HG03097 (cell line): ENCODE measurements around the gene ATP2A3.
A peak's percentile ranks its signal among the peaks of the same experiment; 100 is the strongest.

Source experiments
- ATAC-seq: cut with Tn5 transposase; IDR thresholded peaks from one replicate; pipeline ENCODE4 v1.9.1; 2021; ENCODE audit not compliant: unreplicated experiment, low FRiP score

ATP2A3 gene

DNA sequence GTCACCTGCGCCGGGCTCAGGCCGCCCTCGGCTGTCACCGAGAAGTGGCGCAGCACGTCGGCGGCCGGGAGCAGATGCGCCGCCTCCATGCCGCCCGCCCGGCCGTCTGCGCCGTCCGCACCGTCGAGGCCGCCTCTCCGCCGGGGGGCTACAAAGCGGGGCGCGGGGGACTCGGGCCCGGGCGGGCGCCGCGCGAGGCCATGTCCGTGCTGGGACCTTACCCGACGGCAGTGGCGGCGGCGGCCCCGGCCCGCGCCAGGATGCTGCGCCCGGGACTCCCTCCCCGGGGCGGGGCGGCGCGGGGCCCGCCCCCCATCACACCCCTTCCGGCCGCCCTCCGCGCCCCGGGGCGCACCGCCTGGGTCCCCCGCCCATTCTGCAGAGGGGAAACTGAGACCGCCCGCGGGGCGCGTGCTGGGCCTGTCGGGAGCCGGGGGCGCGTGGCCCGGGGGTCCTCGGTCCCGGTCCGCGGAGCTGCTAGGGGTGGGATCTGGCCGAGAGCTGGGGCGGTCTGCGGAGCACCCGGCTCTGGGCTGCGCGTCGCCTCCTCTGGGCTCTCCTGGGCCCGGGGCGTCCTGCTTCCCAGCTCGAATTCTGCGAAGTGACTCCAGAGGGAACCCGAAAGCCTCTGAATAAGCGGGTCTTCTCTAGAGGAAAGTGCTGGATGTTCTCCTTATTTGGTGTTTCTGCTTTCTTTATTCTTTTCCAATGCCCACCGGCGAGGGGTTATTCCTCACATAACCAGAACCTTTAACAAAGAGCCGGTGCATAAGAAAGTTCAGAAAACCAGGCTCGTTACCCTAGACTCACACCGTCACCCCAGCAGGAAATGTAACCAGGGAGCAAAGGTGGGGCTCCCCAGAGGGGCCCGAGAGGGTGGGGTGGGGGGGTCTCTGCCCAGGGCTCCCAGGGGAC lies at the start of gene ATP2A3:
Gene ATP2A3, minus strand, starts transcription at position 235 of the 915 bp plus-strand sequence. Its CDS starts 146 bp downstream, at position 89.
- ATAC-seq, result peak; percentile 32

DNA sequence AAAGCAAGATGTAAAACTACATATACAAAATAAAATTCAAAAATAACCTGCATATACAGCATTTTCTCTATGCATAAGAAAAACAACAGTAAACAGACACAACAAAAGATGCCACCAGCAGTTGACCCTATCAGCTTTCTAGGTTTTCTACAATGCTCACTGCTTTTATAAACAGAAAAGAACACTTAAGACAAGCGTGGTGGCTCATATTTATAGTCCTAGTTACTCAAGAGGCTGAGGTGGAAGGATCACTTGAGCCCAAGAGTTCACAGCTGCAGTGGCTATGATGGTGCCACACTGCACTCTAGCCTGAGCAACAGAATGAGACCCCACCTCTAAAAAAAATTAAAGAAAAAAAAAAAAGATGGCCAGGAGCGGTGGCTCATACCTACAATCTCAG lies 46.5 kb upstream of the ATP2A3 start:
- no peak for ATAC-seq

DNA sequence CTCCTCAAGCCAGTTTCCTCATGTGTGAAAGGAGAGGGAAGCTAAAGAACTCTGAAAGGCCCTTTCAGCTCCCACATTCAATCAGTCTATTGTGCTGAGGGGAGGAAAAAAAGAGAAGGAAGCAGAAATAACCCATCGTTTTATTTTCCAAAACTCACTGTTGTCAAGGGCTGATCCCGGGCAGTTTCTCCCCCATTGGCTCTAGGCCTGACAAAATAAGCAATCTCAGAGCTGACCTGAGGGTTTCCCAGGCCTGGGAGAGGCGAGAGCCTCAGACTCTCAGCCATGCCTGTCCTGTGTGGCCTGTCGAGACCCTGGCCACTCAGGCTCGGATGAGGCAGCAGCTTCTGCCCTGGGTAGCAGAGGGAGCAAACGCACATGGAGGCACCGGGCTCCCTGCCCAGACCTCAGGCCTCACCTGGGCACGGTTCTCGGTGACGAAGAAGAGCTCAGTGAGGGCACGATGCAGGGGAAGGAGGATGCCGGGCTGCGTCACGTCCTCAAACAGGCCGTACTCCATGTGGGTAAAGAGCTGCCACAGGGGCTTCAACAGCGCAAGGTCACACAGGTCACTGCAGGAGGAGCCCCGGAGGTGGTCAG lies 45.0 kb upstream of the ATP2A3 start:
- no peak for ATAC-seq

DNA sequence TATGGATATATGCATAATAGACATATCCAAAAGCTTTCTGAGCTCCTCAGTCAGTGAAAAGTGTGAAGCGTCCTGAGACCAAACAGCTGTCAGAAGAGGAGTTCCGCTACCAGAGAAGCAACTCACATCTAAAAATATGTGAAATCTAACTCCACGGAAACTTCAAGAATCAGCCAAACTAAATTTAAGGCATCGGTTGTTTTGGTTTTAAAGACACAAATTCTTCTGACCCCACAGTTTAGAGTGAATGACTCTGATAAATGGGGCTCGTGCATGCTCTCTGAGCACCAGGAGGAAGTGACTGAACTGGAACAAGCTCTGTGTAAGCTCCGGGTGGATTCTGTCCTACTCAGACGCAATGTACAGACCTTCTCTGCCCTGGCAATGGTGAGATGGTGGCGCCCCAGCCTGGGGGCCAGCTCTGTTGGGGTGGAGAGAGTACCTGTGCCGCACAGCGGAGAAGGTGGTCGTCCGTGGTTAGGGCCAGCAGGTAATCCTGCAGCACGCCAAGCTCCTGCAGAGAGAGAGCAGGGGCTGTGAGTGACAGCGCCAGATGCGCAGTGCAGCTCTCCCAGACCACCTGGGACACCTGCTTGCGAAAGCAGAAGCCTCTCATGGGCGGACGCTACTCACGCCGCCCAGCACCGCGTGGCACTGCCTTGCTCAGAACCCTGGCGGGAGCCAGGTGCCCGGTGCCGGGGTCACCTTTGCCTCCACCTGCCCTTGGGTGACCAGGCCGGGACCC lies 44.4 kb upstream of the ATP2A3 start:
- no peak for ATAC-seq

DNA sequence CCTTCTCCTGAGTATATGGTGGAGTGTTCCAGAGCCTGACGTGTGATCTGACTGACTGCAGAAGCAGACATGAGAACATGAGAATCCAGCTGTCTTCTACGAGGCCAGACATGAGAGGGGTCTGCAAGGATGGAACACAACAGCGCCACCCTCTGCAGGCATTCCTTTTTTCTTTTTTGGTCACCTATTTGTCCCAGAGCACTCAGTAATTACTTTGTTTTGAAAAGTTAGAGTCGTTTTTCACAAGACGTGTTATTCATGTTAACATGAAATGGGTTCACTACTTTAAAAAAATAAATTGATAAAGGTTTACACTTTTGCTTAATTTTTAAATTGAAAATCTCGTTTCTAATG lies 43.8 kb upstream of the ATP2A3 start:
- no peak for ATAC-seq

DNA sequence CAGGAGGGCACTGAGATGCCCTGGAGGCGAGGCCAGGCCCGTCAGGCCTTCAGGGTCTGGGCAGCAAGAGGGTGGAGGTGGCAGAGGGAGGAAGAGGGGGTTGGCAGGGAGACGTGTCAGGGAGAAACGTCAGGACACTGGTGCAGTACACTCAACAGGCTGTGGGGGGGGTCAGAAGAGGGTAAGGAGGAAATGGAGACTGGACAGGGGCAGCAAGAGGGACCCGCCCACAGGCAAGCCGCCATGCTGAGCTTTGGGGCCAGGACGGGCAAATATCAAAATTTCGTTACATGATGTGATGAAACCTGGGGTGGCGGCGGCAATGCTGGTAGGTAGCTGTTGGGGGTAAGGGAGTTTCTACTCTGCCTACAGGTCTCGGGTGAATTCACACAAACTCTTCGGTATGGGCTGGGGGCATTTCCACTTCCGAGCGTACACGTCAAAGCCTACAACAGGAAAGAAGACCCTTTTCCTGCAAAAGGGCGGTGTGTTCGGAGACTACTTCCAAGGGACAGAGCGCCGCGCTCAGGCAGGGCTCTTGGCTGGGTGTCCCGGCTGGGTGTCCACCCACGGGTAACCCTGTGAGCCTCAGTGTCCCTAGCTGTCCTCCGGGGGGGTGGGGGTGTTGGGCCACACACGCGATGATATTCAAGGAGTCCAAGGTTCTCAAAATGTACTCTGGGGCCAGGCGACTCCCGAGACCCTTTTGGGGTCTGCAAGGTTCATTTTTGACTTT lies 43.3 kb upstream of the ATP2A3 start:
- ATAC-seq, result no peak

DNA sequence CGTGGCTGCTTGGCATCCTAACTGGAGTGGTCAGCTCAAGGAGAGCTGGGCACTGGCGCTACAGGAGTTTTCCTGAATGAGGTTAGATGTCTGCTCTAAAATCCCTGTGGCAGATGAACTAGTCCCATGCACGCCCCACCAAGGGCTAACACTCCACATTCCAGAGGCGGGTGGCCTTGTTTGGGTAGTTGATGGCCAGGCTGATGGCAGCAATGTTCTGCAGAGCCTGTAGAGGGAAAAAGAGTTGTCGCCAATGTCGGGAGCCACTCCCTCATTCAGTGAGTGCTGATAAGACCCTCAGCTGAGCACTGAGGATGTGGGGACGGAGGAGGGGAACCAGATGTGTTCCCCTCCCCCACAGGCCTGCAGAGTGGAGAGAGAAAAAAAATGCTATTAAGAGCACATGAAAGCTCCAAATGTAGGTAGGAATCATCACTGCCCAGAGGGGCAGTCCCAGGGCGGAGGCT lies 42.5 kb upstream of the ATP2A3 start:
- ATAC-seq, result no peak

DNA sequence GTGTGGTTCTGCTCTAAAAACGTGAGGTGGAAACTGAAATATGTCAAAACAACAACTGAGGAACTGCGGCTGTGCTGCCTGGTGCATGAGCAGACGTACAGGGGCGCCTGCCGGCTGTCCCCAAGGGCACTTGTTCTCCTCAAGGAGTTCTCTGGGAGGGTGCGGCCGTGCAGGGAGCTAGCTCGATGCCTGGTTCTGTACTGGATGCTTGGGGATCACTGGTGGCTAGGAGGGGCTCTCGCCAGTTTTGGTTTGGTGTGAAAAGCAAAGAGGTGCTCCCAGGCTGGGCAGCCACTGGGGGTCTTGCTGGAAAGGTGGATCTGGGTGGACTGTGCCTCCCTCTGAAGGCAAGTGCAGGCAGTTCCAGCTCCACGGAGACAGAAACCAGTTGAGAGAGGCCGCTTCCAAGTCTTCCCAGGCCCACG lies 41.9 kb upstream of the ATP2A3 start:
- no peak for ATAC-seq

DNA sequence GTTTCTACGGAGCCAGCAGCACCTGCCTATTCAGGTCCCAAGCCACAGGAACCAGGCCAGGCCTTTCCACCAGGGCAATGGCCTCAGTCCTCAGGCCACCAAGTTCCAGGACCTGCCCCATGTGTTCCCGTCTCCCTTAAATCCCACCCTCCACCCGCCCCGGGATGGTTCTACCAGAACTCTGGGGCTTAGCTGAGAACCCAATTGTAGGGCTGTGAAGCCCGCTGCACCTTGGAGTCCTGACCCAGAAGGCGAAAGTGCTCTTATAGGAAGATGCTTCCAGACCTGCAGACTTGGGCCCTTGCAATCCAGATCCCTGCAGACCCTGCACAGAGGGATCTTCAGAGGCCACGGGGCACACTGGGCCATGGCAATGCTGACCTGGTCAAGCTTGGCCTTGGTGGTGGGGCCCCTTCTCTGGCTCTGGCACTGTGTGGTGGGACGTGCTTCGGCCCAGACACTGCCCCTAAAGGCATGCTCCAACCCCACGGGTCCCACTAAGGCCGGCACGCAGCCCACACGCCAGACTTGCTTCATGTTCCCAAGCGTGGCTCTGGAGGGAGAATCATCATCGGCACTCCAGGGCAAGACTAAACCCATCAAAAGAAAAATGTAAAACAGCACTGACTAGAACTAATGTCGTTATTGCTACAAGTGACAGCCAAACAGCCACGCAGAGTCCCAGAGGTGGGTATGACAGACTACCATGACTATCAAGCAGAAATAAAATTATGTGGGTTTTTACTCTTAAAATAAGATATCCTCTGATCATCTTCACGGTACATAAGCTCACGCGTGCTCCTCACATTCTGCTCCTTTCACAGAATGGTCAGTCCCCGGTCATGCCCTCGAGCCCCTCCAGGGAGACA lies 41.3 kb upstream of the ATP2A3 start:
- ATAC-seq, result no peak

DNA sequence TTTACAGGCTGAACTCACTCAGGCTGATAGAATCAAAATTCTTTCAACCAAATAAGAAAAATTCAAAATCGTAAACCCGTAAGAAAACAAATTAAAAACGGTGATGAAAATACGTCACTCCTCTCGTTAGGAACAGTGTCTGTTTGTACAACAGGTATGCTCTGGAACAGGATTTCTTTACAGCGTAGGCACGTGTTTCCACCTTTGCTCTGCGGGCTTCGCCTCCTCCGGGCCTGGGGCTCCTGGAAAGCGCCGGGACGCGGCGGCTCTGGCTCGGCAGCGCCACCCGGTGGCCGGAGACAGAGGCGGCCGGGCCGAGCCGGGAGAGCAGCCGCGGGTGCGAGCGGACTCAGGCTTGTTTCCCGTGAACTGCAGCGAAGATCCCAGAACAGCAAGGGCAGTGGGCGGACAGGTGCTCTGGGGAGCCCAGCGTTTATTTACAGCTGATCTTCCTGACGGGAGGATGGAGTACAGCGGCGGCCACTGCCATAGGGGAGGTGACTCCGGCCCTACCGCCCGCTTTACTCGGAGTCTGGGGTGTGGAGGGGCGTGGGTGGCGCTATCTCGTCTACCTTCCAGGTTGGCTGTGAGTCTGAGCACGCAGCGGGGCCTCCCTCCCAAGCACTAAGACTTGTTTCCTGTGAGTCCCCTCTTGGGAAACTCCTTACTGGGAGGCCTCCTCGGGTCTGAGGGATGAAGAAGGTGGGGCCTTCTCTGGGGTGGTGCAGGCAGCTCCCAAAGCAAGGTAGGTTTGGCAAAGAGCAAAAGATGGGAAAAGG lies 40.5 kb upstream of the ATP2A3 start:
- no peak for ATAC-seq

DNA sequence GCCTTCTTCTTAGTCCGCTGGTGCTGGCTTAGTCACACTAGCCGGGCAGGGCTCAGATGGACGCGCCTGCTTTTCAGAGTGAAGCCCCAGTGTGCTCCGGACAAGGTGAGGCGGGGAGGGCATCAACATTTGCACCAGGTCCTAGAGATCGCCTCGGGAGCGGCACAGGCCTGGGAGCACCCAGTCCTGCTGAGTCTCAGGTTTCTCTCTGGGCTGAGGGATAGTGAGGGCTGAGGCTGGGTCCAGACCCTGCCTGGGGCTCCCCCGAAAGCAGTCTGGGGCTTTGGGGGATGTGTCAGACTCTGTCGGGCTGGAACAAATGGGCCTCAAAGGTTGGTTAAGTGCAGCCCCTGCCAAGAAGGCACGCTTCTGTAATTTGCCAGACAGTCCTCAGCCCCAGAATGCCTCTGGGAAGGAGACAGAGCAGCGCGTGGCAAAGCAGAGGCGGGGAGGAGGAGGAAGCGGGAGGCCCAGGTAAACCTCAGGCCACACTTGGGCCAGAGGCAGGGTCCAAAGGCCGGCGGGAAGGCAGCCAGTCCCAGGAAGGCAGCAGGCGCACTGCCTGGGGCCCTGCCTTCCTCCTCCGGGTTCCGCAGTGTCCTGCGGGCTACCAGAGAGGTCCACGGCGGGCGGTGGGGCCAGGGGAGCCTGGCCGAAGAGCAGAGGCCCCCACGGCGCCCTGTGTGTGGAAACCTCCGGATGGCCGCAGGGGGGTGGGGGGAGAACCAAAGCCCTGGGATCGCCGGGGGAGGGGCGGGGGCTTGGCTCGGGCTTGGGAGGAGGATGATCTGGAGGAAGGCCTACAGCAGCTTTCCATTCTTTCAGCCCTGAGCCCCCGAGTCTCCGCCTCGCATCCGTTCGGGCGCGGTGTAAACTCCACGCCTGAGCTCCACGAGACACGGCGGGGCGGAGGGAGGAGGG lies 39.5 kb upstream of the ATP2A3 start:
- no peak for ATAC-seq

DNA sequence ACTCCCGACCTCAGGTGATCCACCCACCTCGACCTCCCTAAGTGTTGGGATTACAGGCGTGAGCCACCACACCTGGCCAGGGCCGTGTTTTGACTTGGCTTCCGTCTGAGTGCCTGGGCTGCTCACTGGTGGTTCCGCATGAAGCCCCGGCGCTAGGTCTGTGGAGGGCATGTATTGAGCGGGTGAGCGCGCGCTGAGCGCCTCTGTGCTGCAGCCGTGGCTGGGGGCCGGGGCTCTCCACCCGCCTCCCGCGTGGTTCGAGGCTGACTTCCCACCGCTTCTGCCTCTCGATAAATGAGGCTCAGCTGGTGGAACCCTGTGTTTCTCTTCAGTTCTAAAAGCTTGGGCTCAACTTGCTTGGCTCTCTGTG lies 38.9 kb upstream of the ATP2A3 start:
- no peak for ATAC-seq

DNA sequence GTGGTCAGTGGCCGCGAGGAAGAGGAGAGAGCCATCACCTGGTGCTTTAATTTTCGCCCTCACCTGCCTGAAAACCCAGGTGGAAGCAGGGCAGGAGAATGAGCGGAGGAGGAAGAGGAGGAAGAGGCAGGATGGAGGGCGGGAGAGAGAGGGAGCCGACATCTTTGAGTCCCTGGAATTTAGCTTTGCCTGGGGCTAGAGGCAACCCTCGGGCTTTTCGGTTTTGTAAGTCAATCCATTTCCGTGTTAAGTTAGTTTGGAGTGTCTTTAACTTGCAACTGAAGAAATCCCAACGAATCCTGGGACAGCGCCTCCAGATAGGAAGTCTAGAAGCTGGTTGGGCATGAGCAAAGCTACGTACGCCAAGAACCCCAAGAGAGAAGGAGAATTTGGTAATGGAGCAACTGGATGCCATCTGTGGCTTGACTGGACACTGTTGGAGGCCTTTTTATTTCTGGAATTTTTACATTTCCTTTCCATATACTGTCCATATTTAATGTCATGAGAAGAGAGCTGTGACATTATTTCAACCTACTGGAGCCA lies 36.9 kb upstream of the ATP2A3 start:
- ATAC-seq, result no peak

DNA sequence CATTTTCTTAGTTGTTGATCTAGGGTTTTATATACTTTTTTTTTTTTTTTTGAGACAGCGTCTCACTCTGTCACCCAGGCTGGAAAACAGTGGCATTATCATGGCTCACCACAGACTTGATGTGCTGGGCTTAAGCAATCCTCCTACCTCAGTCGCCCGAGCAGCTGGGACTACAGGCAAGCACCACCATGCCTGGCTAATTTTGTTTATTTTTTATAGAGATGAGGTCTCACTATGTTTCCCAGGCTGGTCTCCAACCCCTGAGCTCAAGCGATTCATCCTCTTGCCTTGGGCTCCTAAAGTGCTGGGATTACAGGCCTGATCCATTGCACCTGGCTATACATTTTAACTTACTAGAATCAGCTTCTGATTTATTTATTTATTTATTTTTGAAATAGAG lies 34.2 kb upstream of the ATP2A3 start:
- no peak for ATAC-seq

DNA sequence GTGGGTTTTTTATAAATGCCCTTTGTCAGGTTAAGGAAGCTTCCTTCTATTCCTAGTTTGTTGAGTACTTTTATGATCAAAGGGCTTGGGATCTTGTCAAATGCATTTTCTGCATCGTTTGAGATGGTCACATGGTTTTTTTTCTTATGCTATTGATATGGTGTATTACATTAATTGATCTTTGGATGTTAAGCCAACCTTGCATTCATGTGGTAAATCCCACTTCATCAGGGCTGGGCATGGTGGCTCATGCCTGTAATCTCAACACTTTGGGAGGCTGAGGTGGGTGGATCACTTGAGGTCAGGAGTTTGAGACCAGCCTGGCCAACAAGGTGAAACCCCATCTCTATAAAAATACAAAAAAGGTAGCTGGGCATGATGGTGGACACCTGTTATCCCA lies 30.8 kb upstream of the ATP2A3 start:
- no peak for ATAC-seq

DNA sequence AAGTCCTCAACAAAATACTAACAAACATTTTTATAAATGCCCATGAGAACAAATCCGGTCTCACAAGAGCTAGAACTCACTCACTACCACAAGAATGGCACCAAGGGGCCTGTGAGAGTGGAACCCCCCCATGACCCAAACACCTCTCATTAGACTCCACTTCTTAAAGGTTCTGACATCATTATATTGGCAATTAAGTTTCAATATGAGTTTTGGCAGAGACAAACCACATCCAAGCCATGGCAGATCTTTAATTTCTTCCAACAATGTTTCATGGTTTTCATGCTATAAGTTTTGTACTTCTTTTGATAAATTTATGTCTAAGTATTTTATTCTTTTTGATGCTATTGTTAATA lies 30.0 kb upstream of the ATP2A3 start:
- no peak for ATAC-seq

DNA sequence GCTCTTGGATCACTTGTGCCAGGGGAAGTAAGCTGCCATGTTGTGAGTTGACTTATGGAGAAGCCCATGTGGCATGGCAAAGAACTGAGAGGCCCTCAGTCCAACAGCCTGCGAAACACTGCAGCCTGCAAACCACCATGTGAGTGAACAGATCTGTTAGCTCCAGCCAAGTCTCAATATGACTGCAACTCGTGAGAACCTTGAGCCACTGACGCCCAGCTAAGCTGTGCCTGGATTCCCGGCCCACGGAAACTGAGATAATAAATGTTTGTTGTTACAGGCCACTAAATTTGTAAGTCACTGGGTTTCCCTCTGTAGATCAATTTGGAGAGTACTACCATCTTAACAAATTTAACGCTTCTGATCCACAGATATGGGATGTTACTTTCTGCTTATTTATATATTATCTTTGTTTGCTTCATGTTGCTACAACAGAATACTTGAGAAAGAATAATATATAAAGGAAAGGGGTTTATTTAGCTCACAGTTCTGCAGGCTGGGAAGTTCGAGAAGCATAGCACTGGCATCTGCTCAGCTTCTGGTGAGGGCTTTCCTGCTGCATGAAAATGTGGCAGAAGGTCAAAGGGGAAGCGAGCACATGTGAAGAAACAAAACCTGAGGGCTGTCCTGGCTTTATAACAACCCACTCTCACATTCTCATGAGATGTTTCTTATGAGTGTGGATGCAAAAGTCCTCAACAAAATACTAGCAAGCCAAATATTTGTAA lies 29.4 kb upstream of the ATP2A3 start:
- ATAC-seq, result no peak
